HCT116 (cell line): ENCODE data around the gene FADS1. TPM values are rescaled to one million over a fixed set of nuclear protein-coding genes. Genes with fewer than 3 reads are reported as not detected.

Experiments used
- ATAC-seq: fragments of 200-7000 bp; cut with Tn5 transposase; 2 replicates; pipeline ENCODE4 v1.9.1; 2020; ENCODE audit warnings: mild to moderate bottlenecking, moderate library complexity
- BruUV-seq: library from RNA; stranded (reverse); fragments of 400-500 nt; replicated peaks from 2 replicates; lab custom pipeline; 2021; lab: Mats Ljungman, UMichigan
- CTCF ChIA-PET: fragments of 300-600 bp; sonication (Branson Sonifier 250); formaldehyde crosslinking; loops from one replicate; lab custom pipeline; 2021; ENCODE audit warnings: antibody characterized with exemption; lab: Charles Lee
- POLR2A ChIA-PET: fragments of 300-600, 350-600 bp; sonication (Branson Sonifier 250); formaldehyde crosslinking; loops from one replicate; lab custom pipeline; 2021; ENCODE audit warnings: antibody characterized with exemption; lab: Charles Lee
- RAD21 ChIA-PET, 2 experiments: fragments of 300-600 bp; sonication (Branson Sonifier 250); formaldehyde crosslinking; loops; one replicate each; lab custom pipeline; 2023; ENCODE audit warnings: low total read pairs in 2 of 2; ENCODE audit not compliant: uncharacterized antibody in 2 of 2, unreplicated experiment in 2 of 2, low non-redundant PET in 1 of 2; lab: Charles Lee
- DNase-seq: peaks from one replicate; pipeline ENCODE4 v3.0.0-alpha.2; 2010; ENCODE audit warnings: low read depth, low spot score
- H2AFZ ChIP-seq: fragments of 200-600 bp; shearing (Covaris generic), sonication (generic); 2 replicates; pipeline ENCODE4 v1.6.1; 2017; ENCODE audit warnings: low read depth, mixed run types, mixed read lengths, antibody characterized with exemption, low read length; ENCODE audit not compliant: poor library complexity, severe bottlenecking
- H3K27ac ChIP-seq: 2 replicates; pipeline ENCODE4 v1.5.1; 2012; ENCODE audit warnings: low read depth, low read length
- H3K27me3 ChIP-seq: fragments of 200-600 bp; sonication (generic); 2 replicates; pipeline ENCODE4 v1.6.1; 2016; ENCODE audit warnings: mixed run types, low read length, mixed read lengths; ENCODE audit not compliant: insufficient read depth
- H3K36me3 ChIP-seq, 2 experiments: fragments of 200-500 bp in 1 of 2; fragments of 200-600 bp in 1 of 2; sonication (Bioruptor generic) in 1 of 2; sonication (generic) in 1 of 2; 2 replicates each; pipeline versions ENCODE4 v1.5.1 to v1.6.1; 2014 to 2016; ENCODE audit warnings: low read length in 2 of 2, inconsistent platforms in 1 of 2, mixed read lengths in 1 of 2, mixed run types in 1 of 2; ENCODE audit not compliant: insufficient read depth in 2 of 2, control insufficient read depth in 1 of 2
- H3K4me1 ChIP-seq, 2 experiments: fragments of 200-600 bp in 1 of 2; sonication (generic) in 1 of 2; 2 replicates each; pipeline versions ENCODE4 v1.5.1 to v1.6.1; 2012 to 2017; ENCODE audit warnings: low read length in 2 of 2, inconsistent platforms in 1 of 2, mild to moderate bottlenecking in 1 of 2, mixed read lengths in 1 of 2, mixed run types in 1 of 2, moderate library complexity in 1 of 2; ENCODE audit not compliant: insufficient read depth in 2 of 2, control insufficient read depth in 1 of 2
- H3K4me2 ChIP-seq: fragments of 200-600 bp; sonication (generic); 2 replicates; pipeline ENCODE4 v1.6.1; 2017; ENCODE audit warnings: mixed run types, low read length, mixed read lengths
- H3K4me3 ChIP-seq, 2 experiments: fragments of 200-600 bp in 1 of 2; sonication (generic) in 1 of 2; replicated peaks in 1 of 2; 2 replicates each; pipeline ENCODE4 v1.5.1; 2011 to 2016; ENCODE audit warnings: low read length in 2 of 2, control low read depth in 1 of 2, low read depth in 1 of 2, mild to moderate bottlenecking in 1 of 2, mixed read lengths in 1 of 2, mixed run types in 1 of 2
- H3K79me2 ChIP-seq: fragments of 200-600 bp; sonication (generic); 2 replicates; pipeline ENCODE4 v1.6.1; 2017; ENCODE audit warnings: mild to moderate bottlenecking, mixed run types, low read length, moderate library complexity, mixed read lengths; ENCODE audit not compliant: insufficient read depth
- H3K9ac ChIP-seq: fragments of 200-600 bp; sonication (generic); 2 replicates; pipeline ENCODE4 v1.6.1; 2016; ENCODE audit warnings: low read length, mixed read lengths
- H3K9me2 ChIP-seq: fragments of 200-600 bp; sonication (generic), shearing (Covaris generic); 2 replicates; pipeline ENCODE4 v1.6.1; 2017; ENCODE audit warnings: mixed run types, mild to moderate bottlenecking, moderate library complexity; ENCODE audit not compliant: insufficient read depth
- H3K9me3 ChIP-seq, 2 experiments: fragments of 200-500 bp in 1 of 2; fragments of 200-600 bp in 1 of 2; sonication (Bioruptor generic) in 1 of 2; sonication (generic) in 1 of 2; 2 replicates each; pipeline ENCODE4 v1.6.1; 2014 to 2017; ENCODE audit warnings: low read length in 2 of 2, mixed read lengths in 2 of 2, inconsistent platforms in 1 of 2, low read depth in 1 of 2, mild to moderate bottlenecking in 1 of 2, mixed run types in 1 of 2, moderate library complexity in 1 of 2; ENCODE audit not compliant: control insufficient read depth in 1 of 2, insufficient read depth in 1 of 2
- H4K20me1 ChIP-seq: fragments of 200-600 bp; sonication (generic), shearing (Covaris generic); 2 replicates; pipeline ENCODE4 v1.6.1; 2017; ENCODE audit warnings: mixed run types, mild to moderate bottlenecking, moderate library complexity; ENCODE audit not compliant: insufficient read depth
- intact Hi-C: fragments of 100-400 bp; cut with micrococcal nuclease; formaldehyde crosslinking; loops from 2 replicates; pipeline ENCODE4 v1.10.0; 2022
- total RNA-seq: library from RNA; stranded (reverse); gene quantifications from one replicate; pipeline ENCODE4 v1.2.1, GENCODE V29; 2021; ENCODE audit not compliant: unreplicated experiment
- TF ChIP-seq, protein P1 (sequence below): IDR thresholded peaks from 2 replicates; pipeline ENCODE4 v1.6.1; 2012
- TF ChIP-seq, protein P2 (sequence below), 3 experiments: fragments of 200-600 bp in 1 of 3; sonication (generic) in 1 of 3; IDR thresholded peaks in 2 of 3; conservative IDR thresholded peaks in 1 of 3; 2 replicates each; pipeline ENCODE4 v1.5.1; 2012 to 2017; ENCODE audit warnings: low read depth in 2 of 3, low read length in 2 of 3, antibody characterized with exemption in 1 of 3, borderline replicate concordance in 1 of 3, control low read depth in 1 of 3, mild to moderate bottlenecking in 1 of 3, mixed read lengths in 1 of 3, mixed run types in 1 of 3, moderate library complexity in 1 of 3; ENCODE audit not compliant: insufficient read depth in 1 of 3

FADS1 gene
- total RNA-seq, 1 experiment from 2014 or later: 56.6 TPM

- no peaks in the 10 kb centered on the region for H4K20me1 ChIP-seq
- ChIA-PET RAD21 (no interaction called here), CTCF (no interaction called here), POLR2A (interaction anchor here (1.2 kb wide), 1 partner anchor 48 kb away, joined by 3 read pairs; no protein-coding TSS in a partner anchor)
- peaks cover 11 to 17% of the 10 kb centered on the region in 2 experiments for H3K4me1 ChIP-seq
- BruUV-seq: no TSS peak
- intact Hi-C loops: no loop called here
- H3K9me3 ChIP-seq: no peaks in the 10 kb centered on the region
- no peaks in the 10 kb centered on the region for H3K27me3 ChIP-seq
- no peak overlapping the region for H3K27ac ChIP-seq
- no peaks in the 10 kb centered on the region for H3K9me2 ChIP-seq
- H3K4me2 ChIP-seq: no peak overlapping the region
- H2AFZ ChIP-seq: no peak overlapping the region
- TF ChIP-seq, protein P1, sequence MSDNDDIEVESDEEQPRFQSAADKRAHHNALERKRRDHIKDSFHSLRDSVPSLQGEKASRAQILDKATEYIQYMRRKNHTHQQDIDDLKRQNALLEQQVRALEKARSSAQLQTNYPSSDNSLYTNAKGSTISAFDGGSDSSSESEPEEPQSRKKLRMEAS: no peak
- ATAC-seq (no peak), DNase-seq (no peak)
- H3K9ac ChIP-seq: no peak overlapping the region
- H3K4me3 ChIP-seq: no peak overlapping the region
- no peaks in the 10 kb centered on the region for H3K36me3 ChIP-seq
- H3K79me2 ChIP-seq: no peaks in the 10 kb centered on the region
These were observed 46.1 kb upstream of the FADS1 start for GRCh38 chr11:61862714-61863547.

DNA sequence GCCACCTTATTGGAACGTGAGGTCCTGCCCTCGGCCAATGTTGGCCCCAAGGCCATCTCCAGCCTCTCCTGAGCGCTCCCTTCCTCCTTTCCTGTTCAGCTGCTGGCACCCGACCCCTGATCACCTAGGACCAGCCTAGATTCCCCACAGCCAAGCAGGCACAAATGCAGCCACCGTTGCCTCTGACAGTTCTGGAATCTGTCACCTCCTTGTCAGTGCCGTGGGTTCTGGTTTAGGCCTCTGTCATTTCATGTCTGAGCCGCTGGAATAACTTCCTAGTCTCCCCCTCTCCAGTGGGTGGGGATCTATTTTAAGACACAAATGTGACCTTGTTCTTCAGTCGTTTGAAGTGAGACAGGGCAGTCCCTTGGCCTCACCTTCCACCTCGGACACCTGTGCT is 44.8 kb upstream of the FADS1 start:
- no peak overlapping the region for H3K4me3 ChIP-seq
- POLR2A ChIA-PET: no interaction called here
- TF ChIP-seq, protein P2, sequence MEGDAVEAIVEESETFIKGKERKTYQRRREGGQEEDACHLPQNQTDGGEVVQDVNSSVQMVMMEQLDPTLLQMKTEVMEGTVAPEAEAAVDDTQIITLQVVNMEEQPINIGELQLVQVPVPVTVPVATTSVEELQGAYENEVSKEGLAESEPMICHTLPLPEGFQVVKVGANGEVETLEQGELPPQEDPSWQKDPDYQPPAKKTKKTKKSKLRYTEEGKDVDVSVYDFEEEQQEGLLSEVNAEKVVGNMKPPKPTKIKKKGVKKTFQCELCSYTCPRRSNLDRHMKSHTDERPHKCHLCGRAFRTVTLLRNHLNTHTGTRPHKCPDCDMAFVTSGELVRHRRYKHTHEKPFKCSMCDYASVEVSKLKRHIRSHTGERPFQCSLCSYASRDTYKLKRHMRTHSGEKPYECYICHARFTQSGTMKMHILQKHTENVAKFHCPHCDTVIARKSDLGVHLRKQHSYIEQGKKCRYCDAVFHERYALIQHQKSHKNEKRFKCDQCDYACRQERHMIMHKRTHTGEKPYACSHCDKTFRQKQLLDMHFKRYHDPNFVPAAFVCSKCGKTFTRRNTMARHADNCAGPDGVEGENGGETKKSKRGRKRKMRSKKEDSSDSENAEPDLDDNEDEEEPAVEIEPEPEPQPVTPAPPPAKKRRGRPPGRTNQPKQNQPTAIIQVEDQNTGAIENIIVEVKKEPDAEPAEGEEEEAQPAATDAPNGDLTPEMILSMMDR (IDR thresholded peaks at IDR 0.05 in 2 of 3, conservative IDR thresholded peaks at IDR 0.05 in 1 of 3; ENCODE audit: borderline replicate concordance in 1 of 3, insufficient read depth in 1 of 3, low read depth in 2 of 3, low read length in 2 of 3): no peak
- no peak overlapping the region for H3K4me2 ChIP-seq
- no peak overlapping the region for H2AFZ ChIP-seq
- ATAC-seq: no peak
- CTCF ChIA-PET: no interaction called here
- H3K9me3 ChIP-seq: no peaks in the 10 kb centered on the region
- no peaks in the 10 kb centered on the region for H3K9me2 ChIP-seq
- peaks cover 11 to 17% of the 10 kb centered on the region in 2 experiments for H3K4me1 ChIP-seq
- H3K9ac ChIP-seq: no peak overlapping the region
- intact Hi-C loops: no loop called here
- no peaks in the 10 kb centered on the region for H3K79me2 ChIP-seq
- no TSS peak for BruUV-seq
- no peaks in the 10 kb centered on the region for H3K36me3 ChIP-seq
- no peaks in the 10 kb centered on the region for H3K27me3 ChIP-seq
- no peak for DNase-seq
- RAD21 ChIA-PET: no interaction called here
- no peaks in the 10 kb centered on the region for H4K20me1 ChIP-seq
- no peak overlapping the region for H3K27ac ChIP-seq
